Eye (tissue), 1 donor: ENCODE data around the gene RBCK1.
"Not testable (repeated sequence)": the region's sequence is repeated elsewhere in the genome, so short reads cannot be mapped to it uniquely, and the experiment has no call there.

Source experiments
- DNase-seq: peaks from one replicate; pipeline ENCODE4 v3.0.0-alpha.2; 2015

The RBCK1 gene

GRCh38 chr20:438571-439469 lies 30.7 kb downstream of the RBCK1 start:
- no peak for DNase-seq

DNA sequence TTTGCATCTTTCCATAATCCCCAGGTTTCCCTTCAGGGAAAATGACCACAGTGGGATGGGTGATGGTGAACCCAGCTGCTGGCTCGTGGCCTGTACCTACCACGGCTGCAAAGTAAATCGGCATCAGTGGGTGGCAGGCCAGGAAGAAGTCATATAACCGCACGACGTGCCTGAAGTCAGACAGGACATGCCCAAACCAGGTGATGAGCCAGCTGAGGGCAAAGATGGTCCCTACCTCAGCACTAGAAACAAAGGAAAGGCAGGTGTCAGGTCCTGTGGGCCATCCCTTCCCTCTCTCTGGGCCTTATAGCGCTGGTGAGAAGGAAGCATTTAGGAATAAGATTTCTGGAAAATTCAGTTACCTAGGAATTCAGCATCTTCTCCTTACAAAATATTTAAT lies 32.0 kb downstream of the RBCK1 start:
- no peak for DNase-seq

DNA sequence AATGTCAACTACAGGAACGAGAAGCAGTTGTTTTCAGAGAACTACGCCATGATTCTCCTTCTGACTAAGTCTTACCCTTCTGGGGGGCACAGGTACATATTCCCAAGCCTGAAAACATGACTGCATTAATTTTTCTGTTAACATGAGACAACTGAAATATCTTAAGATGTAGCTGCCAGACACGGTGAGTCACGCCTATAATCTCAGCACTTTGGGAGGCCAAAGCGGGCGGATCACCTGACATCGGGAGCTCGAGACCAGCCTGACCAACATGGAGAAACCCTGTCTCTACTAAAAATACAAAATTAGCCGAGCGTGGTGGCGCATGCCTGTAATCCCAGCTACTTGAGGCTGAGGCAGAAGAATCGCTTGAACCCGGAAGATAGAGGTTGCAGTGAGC lies 32.5 kb downstream of the RBCK1 start:
- DNase-seq: no peak

DNA sequence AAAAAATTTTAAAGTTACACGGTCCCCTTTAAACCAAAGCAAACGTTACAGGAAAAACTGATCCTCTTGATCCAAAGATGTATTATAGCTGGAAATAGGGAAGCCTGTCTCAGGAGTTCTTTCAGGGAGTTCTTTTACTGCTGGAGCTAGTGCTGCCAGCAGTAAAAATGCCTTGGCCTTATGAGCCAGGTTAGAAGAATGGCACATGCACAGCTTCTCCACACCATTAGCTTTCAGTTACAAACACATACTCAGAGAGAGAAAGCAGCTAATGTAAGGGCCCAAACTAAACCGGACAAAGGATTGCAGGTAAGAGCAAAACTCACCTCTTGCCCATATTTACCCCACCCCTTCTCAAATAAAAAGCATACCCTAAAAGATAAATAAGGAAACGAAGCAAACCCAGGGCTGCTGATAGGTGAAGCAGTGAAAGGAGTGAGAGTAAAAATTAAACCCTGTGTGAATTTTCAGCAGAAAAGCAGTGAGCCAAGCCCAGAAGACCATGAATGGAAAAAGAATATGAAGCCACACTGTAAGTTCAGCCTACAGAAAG lies 35.2 kb downstream of the RBCK1 start:
- no peak for DNase-seq

DNA sequence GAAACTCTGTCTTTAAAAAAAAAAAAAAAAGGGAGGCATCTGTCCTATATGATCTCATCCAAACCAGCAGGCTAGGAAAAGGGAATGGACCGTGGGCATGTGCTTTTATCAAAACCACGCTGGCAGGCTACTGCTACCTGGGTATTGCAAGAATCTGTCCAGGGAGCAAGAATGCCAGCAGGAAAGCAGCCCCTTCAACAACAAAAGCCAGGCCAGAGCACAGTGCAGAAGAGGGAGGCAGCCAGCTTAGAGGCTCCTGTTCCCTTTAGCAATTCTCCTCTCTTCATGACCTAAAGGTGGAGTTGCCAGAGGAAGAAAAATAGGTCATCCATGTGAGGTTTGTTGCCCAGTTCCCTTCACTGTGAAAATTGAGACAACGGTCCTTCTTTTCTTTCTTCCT lies 36.0 kb downstream of the RBCK1 start:
- DNase-seq: no peak

GRCh38 chr20:444862-445426 lies 36.8 kb downstream of the RBCK1 start:
- DNase-seq: peak; percentile 32

DNA sequence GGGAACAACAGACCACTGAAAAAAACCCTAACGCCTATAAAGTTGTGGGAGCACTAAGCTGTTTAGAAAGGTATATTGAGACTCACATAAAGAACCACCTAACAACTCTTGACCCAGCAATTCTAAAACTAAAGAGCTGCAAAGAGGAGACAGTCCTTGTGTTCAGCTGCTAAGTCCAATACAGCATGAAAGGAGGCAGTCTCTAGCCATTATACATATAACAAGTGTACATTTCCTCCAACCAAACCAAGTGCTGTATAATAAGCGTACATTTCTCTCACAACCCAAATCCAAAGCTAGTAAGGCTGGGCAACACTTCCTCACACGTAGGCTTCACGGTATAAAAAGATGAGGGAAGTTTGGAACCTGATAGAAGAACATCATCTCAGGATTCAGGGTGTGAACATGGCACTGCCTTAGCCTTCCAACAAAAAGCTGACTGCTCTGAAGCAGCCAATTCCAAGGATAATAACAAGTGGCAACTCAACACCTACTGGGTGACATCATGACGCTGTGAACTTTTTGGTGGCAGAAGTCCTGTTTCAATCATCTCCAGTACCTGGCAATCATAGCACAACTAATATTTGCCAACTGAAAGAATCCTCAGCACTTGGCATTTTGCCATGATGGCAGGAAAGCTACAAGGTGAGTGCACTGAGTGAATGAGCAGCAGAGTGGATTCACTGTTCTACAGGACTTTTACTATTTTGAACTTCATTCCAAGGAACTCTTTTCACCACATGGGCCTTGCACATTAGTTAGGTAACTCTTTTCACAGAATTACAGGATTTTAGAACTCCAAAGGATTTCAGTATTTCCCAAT lies 37.6 kb downstream of the RBCK1 start:
- no peak for DNase-seq

DNA sequence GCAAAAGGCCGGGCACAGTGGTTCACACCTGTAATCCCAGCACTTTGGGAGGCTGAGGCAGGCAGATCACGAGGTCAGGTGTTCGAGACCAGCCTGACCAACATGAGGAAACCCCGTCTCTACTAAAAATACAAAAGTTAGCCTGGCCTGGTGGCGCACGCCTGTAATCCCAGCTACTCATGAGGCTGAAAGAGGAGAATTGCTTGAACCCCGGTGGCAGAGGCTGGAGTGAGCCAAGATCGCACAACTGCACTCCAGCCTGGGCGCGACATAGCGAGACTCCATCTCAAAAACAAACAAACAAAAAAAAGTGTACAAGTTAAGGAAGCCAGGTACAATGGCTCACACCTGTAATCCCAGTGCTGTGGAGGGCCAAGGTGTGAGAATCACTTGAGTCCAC lies 43.9 kb downstream of the RBCK1 start:
- not testable (repeated sequence) for DNase-seq

- DNase-seq: no peak
Measured at GRCh38 chr20:454951-455350, 46.9 kb downstream of the RBCK1 start.

DNA sequence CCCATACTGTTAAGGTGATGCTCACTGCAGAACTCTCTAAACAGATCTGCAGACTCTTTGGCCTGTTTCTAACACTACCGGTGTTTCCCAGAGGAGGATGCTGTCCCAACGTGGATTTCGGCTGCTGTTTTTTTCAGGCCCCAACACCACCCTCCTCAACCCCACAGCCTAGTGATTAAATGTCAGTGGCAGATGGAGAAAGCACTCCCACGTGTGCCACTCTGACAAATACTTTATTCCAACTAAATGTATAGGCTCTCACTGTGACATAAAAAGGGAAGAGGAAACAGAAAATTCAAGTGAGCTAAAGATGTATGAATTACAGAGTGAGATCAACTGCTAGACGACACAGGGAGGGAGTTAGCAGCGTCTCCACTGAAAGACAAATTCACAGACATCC lies 50.7 kb downstream of the RBCK1 start:
- no peak for DNase-seq

DNA sequence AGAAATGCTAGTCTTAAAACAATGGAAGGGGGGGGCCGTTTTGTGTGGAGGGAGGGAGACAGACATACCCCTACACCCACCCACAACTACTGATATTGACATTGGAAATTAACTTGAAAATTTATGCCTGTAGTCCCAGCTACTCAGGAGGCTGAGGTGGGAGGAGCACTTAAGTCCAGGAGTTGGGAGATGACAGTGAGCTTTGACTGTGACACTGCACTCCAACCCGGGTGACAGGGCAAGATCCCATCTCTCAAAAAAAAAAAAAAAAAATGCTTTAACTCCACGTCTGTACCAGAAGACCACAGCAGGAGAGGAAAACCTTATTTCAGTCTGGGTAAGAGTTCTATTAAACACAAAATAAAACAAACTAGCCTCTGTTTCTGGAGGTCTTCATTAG lies 52.1 kb downstream of the RBCK1 start:
- DNase-seq: no peak

DNA sequence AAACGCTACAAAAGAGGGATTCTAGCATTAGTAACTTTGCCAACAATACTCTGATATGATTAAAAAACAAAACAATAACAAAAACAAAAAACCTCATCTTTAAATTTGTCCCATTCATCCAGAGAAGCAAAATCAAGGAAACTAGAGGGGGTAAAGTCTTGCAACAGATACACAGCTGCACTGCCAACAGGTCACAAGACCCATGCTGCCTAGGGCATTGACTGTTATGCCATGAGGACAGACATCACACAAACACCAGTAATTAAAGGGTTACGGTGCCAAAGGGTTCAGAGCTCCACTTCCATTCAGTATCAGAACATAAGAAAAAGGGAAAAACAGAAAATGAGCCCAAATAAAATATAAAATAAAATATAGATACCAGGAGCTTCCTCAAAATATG lies 52.6 kb downstream of the RBCK1 start:
- DNase-seq: no peak

GRCh38 chr20:461254-462198 lies 53.4 kb downstream of the RBCK1 start:
- DNase-seq: peak; percentile 83

DNA sequence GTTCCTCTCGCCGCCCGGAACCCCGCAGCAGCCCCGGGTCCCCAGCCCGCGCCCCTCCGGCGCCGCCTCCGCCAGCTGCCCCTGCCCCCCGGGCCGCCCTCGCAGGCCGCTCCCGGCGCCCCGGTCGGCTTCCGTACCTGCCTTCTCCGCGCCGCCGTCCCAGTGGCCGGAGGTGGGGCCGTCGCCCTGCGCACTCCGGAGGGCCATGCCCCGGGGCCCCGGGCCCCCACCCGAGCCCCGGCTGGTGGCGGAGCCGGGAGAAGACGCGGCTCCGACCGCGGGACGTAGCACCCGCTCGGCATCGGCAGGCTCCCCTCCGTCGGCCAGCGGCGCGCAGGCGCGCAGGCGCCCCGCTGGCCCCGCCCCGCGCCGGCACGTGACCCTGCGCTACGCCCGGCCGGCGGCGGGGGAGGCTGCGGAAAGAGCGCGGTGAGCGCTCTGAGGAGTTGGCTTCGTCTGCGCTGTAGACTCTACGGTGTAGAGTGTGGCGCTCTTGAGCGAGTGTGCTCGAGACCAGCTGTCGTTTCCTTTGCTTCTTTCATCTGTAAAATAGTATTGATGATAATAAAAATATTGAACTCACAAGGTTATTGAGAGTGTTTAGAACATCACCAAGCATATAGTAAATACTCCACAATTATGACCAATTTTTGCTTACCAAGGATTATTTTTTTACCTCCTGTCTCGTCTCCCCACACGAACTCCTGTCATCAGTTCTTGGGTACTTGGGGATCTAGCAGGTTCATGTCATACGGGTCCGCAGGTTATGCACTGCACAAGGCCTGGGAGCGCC lies 54.3 kb downstream of the RBCK1 start, which contains the start of gene TBC1D20:
TSS of gene TBC1D20 (minus strand) at position 335 of the 793 bp plus-strand sequence. CDS start at position 207, 128 bp downstream.
- DNase-seq: peak; percentile 95

DNA sequence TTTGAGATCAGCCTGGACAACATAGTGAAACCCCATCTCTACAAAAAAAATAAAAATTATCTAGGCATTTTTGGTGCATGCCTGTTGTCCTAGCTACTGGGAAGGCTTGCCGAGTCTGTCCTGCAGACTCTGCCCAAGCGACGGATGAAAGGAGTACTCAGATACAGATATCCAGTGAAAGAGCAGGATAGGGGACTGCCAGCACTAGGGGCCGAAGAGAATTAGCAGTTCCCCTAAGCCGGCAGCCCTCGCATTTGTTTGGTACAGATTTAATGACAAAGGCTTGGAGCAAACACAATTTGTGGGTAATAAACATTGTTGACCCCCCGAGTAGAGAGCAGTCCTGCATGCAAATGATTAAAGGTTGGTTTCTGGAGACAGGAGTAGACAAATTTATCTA lies 59.7 kb downstream of the RBCK1 start:
- DNase-seq: no peak

GRCh38 chr20:469746-470490 lies 61.8 kb downstream of the RBCK1 start:
- no peak for DNase-seq

DNA sequence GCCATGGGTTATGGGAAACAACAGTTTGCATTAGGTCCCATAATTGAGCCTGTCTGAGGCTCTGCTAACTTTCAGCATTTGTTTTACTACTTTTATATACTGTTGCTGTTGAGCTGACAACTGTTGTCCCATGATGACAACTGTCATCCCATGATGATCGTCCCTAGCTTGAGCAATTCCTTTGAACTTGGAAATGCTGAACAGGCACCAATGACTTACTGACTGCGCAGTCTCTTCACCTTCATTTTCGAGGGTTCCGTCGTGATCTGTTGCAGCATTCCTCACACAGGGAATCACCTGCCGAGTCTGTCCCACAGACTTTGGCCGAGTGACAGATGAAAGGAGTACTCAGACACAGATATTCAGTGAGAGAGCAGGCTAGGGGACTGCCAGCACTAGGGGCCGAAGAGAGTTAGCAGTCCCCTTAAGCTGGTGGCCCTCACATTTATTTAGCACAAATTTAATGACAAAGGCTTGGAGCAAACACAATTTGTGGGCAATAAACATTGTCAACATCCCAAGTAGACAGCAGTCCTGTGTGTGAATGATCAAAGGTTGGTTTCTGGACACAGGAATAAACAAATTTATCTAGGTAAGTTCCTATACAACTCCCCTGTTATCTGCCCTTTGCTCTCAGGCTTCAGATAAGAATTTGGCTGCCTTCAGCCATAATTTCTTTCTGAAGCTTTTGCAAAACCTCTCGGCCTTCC lies 64.2 kb downstream of the RBCK1 start:
- DNase-seq: no peak

GRCh38 chr20:472889-473292 lies 64.8 kb downstream of the RBCK1 start:
- no peak for DNase-seq

DNA sequence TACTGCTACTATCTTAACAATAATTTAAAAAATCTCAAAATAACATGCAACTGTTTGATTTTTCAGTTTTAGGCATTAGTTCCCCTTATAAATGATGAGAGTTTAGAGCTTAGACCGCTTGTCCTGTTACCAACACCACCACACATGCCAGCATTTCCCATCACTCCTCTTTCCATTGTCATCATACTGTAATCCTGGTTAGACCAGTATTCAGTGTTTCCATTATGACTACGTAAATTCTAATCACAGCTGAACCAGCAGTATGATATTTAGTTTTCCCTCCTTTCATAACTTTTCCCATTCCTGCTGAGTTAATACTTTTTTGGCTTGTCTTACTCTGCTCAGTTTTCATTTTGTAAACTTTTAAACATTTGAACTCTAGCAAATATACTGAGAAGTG lies 66.5 kb downstream of the RBCK1 start:
- DNase-seq: no peak
